HEK293 (cell line): ENCODE measurements around the gene ATP2A3.

Experiments
- CTCF ChIP-seq: fragments of 450-650 bp; formaldehyde crosslinking; IDR thresholded peaks from 2 replicates; pipeline ENCODE4 v1.5.1; 2016; ENCODE audit warnings: missing biosample characterization, missing genetic modification characterization
- ELK4 ChIP-seq: IDR thresholded peaks from 2 replicates; pipeline ENCODE4 v1.6.1; 2011; ENCODE audit warnings: mild to moderate bottlenecking, low read depth, low read length, borderline replicate concordance
- SP2 ChIP-seq: fragments of 450-650 bp; formaldehyde crosslinking; IDR thresholded peaks from 2 replicates; pipeline ENCODE4 v1.5.1; 2016; ENCODE audit warnings: missing biosample characterization, missing genetic modification characterization
- YY2 ChIP-seq: fragments of 450-650 bp; formaldehyde crosslinking; IDR thresholded peaks from 2 replicates; pipeline ENCODE4 v1.5.1; 2016; ENCODE audit warnings: missing biosample characterization, missing genetic modification characterization
- ZBTB1 ChIP-seq: fragments of 450-650 bp; formaldehyde crosslinking; IDR thresholded peaks from 2 replicates; pipeline ENCODE4 v1.5.1; 2016; ENCODE audit warnings: missing biosample characterization, missing genetic modification characterization
- ZNF175 ChIP-seq: fragments of 450-650 bp; formaldehyde crosslinking; IDR thresholded peaks from 2 replicates; pipeline ENCODE4 v1.5.1; 2016; ENCODE audit warnings: missing biosample characterization, missing genetic modification characterization
- ZNF19 ChIP-seq: fragments of 450-650 bp; formaldehyde crosslinking; IDR thresholded peaks from 2 replicates; pipeline ENCODE4; 2016; ENCODE audit warnings: missing biosample characterization, missing genetic modification characterization, low read depth
- ZNF549 ChIP-seq: fragments of 450-650 bp; IDR thresholded peaks from 2 replicates; pipeline ENCODE4 v1.5.1; 2018; ENCODE audit warnings: missing biosample characterization, missing genetic modification characterization, mild to moderate bottlenecking, inconsistent platforms, moderate library complexity
- ZNF629 ChIP-seq: fragments of 450-650 bp; formaldehyde crosslinking; IDR thresholded peaks from 2 replicates; pipeline ENCODE4 v1.5.1; 2017; ENCODE audit warnings: missing biosample characterization, missing genetic modification characterization

GRCh38 chr17:3982113-3982512 lies 17.9 kb upstream of the ATP2A3 start:
- no peak for TF ChIP-seq ELK4
- no peak for TF ChIP-seq CTCF (tag by site-specific recombination)
- TF ChIP-seq ZNF175 (tag by site-specific recombination): no peak
- no peak for TF ChIP-seq ZNF549 (tag by site-specific recombination)
- TF ChIP-seq ZNF19 (tag by site-specific recombination): no peak
- no peak for TF ChIP-seq ZNF629 (tag by site-specific recombination)
- no peak for TF ChIP-seq YY2 (tag by site-specific recombination)
- no peak for TF ChIP-seq SP2
- TF ChIP-seq ZBTB1 (tag by site-specific recombination): no peak
